AML-193 (cell line): ENCODE measurements around the gene CNGA1.

Source experiments
- DNase-seq, 2 experiments: peaks; one replicate each; lab custom pipeline; 2025; lab: John Stamatoyannopoulos, UW

CNGA1 gene

DNA sequence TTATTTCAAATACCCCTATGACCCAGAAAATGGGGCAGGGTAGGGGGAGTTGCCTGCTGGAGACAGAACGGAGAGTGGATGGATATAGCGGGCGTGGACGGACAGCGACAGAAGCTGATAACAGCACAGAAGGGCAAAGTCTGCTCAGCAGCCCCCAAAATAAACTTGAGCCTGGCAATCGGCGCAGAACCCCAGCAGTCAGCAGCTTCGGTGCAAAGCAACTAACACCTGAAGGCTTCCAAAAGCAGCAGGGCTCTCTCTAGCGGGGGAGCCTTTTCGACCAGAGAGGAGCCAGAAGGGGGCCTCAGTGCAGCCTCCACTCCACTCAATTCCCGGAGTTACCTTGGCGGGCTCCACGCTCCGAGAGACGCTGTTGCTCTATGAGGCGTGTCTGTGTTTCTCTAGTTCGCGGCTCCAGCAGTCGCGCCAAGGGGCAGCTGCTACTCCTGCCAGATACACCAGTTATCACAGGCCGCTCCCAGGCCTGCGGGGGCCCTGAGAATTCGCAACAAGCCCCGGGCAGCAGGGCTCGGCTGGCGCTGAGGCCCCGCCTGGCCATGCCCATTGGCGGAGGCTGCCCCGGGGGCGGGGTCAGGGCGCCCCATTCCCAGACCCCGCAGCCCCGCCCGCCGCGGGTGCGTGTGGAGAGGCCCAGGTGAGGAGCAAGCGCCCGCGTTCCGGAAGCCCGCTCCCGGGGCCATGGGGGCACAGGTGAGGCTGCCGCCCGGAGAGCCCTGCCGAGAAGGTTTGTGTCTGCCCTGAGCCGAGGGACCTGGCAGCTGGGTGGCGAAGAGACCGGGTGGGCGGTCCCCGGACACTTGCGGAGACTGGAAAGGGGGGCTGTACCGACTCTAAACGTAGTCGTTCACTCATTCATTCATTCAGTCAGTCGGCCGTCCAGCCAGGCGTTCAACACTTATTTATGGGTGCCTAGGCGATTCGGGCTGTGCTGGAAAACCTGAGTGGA, at the start of gene CNGA1, which contains the start of gene NIPAL1:
Gene CNGA1, minus strand, starts transcription at position 541 of the 967 bp plus-strand sequence. CDS start 63,992 bp downstream, outside the sequence.
Gene NIPAL1, plus strand, starts transcription at position 632 of the 967 bp plus-strand sequence. Its CDS starts 68 bp downstream, at position 700.
- DNase-seq = peak; percentile 28 to 31

DNA sequence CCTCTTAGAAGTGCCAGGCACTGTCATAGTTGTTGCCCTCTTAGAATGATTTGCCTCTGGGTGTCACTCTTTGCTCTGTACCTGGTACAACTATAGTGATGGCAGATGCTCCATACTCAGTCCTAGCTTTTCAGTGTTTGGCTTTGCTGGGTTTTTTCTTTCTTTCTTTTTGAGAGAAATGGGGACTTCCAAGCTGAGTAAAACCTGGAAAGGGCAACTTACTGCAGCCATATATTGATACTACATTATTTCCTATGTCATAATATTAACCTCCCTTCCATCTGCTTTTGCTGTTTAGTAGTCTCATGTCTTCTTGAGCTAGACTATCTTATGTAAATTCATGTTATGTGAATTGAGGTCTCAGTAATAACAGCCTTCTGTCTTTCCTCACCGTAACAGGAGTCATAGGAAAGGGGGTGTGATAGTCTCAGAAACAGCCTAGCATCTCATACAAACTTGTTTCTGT, 49.1 kb upstream of the CNGA1 start:
- no peak for DNase-seq

DNA sequence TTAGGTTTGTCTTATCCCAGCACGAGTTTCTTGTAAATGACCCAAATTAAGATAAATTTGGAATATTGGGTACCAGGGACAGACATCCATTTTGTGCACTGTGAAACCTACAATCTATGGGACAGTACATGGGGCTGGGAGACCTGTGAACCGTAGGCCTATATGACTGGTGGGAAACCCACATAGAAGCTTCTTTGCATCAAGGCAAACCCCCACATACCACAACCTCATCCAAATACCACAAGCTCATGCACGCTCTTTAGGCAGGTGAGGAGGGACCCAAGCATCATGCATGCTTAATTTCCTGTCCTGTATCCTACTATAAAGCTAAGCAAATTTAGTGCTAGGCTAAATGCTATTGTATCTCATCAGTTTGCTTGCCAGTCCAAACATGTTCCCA, 47.9 kb upstream of the CNGA1 start:
- no peak for DNase-seq

DNA sequence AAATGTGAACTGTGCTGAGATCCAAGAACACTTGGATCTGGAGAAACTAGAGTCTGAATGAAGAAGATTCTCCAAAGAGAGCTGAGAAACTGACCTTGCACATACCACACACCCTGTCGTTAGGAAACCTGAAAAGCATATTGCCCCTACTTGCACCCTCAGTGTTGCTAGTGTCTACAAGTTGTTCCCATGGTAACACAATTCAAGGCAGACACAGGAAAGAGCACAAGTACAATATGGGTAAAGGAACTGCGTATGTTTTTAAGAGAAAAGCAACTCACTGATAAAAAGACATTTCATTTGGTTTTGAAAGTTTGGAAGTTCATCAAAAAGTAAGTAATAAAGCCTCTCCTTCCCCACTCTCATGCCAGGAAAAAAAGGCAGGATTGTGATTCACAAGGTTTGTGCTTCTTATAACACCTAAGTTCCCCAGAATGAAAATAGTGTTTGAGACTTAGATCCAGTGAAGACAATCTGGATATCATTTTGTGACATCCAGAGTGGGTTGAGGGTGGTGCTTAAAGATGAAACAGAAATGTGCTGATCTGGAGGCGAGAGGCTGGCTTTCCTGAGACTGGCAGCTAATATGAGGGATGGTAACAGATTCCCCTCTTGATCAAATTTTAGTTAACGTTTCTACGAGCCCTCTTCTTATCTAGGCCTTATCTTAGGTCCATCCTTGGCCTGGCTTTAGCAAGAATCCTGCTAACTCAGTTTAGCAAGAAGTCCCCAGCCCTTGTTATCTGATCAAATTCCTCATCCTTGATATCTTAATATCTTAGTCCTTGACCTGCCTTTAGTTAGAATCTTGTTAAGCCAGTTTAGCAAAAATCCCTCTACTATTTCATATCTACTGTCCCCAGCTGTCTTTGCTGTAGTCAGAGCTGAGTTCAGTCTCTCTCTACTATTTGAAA, 42.4 kb upstream of the CNGA1 start:
- DNase-seq = no peak

DNA sequence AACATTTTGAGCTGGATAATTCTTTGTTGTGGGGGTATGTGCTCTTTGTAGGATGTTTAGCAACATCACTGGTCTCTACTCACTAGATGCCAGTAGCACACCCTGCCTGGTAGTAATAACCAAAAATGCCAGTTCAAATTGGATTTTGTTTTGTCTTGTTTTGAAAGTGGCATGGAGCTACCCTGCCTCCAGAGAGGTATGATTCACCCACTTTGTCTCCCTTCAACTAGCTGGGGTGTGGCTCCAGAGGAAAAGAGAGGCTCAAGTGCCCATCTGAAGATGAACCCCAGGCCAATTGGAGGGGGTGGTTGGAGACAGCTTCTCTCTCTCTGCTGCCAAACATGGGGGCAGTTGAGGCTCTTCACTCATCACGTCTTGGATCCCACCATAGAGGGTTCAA, 34.6 kb upstream of the CNGA1 start:
- DNase-seq = no peak

DNA sequence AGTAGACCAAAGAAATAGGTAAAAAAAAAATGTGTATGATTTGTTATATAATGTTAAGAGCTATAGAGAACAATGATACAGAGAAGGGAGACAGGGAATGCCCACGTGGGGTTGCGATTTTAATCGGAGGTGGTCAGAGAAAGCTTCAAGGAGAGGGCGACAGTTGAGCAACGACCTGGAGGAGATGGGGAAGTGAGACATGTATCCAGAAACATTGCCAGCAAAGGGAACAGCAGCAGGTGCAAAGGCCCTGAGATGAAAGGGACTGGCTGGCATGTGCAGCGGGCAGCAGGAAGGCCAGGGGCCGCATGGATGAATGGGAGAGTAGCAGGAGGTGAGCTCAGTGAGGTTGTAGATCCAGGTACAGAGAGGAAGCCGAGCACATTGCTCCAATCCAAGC, 33.0 kb upstream of the CNGA1 start:
- no peak for DNase-seq

DNA sequence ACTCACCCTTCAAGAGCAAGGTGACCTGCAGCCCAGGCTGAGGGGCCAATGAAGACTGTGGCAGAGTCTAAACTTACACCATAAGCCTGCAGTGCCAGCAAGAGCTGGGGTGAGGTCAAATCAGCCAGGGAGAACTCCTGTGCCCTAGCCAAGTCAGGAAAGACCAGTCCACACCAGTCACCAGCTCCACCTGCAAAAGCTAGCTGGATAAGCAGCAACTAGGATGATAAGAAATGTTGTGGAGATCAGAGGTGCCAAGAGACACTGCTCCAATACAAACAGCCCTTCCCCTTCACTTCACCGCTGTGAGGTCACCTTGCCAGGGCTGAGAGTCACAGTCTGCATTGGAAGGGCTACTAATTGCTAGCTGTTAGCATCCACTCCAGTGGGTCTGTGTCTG, 31.4 kb upstream of the CNGA1 start:
- no peak for DNase-seq

DNA sequence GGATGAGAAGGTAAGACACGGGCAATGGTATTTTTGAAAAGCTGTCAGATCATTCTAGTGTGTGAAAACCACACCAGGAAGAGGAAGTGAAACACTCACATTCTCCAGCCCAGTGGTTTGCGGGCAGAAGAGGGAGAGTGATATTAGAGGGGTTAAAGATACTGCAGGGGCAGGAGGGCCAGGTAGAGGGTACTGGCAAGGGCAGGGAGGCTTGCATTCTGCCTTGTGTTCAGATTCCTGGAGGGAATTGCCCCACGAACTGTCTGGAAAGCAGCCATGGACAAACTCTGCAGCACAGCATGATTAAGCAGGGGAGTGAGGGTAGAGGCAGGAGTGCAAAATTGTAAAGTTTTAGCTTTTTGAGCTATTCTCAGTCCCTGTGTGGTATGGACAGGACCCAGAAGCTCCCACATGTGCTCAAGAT, 31.0 kb upstream of the CNGA1 start:
- DNase-seq = peak; percentile 53 to 65

DNA sequence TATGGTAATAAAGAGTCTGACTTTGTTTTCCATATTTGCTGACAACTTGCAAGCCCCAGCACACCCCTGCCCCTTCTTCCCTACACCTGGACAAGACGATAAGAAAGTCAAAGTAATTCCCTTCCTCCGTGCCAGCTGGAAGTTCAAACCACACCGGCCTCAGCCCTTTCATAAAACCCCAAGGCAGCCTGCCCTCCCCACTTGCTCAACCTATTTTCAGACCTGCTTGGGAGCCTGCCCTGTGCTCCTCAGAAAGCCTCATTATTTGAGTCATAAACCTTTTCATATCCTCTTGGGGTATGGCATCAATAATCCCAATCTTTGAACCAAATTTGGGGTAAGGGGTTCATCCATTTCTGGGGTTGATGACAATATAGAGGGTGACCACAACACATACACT, 29.6 kb upstream of the CNGA1 start:
- DNase-seq = no peak

DNA sequence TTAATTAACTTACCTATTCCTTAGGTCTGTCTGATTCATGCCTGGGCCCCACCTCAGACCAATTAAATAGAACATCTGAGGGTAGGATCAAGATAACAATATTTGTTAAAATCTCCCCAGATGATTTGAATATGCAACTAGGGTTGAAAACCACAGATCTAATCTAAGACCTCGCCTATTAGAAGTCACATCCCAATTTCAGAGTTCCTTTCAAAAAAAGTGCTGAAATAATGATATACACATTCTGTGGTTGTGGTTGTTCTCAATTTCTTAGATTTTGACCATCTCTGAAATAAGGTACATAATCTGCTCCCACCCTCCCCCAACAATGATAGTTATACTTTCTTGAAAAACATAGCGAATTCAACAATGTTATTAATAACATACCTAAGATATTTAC, 27.8 kb upstream of the CNGA1 start:
- no peak for DNase-seq

DNA sequence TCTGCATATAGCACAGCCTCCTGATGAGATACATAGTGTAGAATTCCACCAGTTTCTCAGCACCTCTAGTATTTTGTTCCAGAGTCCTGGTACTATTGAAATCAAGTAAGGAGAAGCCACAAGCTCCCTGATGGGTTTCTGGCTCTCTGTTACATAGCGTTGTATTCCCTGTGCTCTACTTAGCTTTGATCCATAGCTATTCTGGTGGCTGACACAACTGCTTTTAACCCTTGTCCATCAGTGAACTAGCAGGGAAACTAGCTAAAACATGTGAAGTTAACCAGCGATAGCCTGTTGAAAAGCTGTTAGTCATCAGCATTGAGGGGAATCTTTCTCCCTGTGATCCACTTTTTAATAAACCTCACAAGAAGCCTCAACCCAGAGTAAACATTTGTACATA, 27.0 kb upstream of the CNGA1 start:
- DNase-seq = no peak

DNA sequence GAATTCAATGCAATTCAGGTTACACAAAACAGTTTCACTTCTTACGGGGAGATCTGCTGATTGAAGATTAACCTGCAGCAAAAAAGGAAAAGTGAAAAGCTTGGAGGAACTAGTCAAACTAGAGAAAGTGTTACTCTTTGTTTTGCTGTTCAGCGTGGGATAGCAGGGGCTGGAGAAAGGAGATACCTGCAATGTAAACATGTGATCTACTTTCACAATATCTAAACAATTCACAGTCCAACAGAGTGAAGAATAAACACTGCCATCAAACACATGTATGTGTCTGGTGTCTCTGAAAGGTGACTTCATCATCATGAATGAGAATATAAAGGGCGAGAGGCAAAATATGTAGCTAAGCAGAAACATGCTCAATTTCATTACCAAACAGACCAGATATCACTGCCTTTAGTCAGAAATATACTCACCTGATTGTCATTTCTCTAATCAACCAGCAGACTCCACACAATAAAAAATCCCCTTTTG, 26.5 kb upstream of the CNGA1 start:
- no peak for DNase-seq

DNA sequence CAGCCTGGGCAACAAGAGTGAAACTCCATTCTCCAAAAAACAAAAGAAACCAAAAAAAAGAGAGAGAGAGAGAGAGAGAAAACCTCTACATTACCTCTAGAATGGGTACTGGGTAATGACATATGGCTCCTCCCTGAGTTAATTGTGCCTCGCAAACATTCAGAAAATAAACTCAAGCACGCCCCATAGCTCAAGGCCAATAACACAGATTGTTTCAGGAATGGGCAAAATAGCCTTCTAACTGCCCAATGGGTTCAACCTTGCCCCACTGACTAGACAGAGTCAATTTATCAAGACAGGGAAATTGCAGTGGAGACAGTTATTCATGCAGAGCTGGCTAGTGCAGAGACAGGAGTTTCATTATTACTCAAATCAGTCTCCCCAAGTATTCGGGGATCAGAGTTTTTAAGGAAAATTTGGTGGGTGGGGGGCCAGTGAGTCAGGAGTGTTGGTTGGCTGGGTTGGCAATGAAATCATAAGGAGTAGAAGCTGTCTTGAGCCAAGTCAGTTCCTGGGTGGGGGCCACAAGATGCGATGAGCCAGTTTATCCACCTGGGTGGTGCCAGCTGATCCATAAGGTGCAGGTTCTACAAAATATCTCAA, 25.2 kb upstream of the CNGA1 start:
- no peak for DNase-seq

DNA sequence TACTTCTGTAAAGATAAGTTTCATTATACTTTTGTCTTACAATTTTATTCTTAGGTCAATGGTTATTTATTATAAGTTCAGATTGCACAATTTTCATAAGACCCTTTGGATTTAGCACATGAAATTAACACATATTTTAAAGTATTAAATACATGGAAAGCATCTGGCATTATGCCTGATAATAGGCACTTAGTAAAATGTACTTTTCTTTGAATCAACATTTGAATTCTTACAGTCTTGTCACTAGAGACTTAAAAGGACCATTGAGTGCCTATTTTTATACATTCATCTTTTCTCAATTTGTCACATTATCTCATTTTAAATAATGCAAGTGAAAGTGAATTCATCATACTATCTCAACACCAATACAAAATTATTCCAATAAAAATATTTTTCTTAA, 23.1 kb upstream of the CNGA1 start:
- DNase-seq = no peak

DNA sequence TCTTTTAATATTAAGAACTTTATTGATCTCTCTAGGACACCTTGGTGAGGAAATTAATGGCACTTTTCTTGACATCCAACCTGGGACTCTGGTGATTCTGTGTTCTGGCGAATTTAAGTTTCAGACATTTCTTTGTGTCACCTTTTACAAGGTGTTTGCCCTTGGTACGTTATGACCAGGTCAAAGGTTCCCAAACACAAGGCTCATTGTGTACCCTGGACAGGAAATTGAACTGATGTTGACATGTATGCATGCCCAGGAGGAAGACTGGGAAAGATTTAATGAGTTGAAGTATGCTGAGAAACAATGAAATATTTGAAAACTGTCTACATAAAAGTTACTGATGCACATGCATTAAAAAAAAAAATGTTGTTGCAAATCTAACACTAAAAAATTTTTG, 22.2 kb upstream of the CNGA1 start:
- no peak for DNase-seq

DNA sequence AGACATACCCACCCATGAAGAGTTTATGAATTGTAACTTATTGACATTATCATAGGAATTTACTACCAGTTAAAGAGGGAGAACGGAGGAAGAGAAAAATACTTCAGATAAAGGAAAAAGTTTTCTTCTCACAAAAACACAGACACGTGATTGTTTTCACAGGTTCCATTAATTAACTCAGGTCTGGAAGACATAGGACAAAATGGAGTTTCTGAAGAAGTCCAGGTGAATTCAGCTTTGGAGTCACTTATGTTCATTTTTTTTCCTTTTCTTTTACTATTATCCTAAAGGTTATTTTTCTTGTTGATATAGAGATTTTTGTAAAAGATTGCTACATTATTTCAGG, 20.6 kb upstream of the CNGA1 start:
- no peak for DNase-seq

DNA sequence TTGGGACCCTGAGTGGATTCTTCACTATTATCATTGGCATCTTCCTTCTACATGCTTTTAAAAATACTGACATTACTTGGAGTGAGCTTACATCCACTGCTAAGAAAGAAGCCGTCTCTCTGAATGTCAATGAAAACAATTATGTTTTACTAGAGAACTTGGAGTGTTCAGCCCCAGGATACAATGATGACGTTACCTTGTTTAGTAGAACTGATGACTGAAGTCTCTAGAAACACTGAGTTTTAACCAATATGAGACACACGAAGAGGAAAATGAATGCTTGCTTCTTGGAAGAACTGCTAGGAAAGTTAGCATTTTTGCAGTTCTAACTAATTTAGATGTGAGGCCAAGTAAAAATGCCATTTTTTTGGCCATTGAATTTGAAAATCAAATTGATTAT, 19.5 kb upstream of the CNGA1 start:
- DNase-seq = no peak

DNA sequence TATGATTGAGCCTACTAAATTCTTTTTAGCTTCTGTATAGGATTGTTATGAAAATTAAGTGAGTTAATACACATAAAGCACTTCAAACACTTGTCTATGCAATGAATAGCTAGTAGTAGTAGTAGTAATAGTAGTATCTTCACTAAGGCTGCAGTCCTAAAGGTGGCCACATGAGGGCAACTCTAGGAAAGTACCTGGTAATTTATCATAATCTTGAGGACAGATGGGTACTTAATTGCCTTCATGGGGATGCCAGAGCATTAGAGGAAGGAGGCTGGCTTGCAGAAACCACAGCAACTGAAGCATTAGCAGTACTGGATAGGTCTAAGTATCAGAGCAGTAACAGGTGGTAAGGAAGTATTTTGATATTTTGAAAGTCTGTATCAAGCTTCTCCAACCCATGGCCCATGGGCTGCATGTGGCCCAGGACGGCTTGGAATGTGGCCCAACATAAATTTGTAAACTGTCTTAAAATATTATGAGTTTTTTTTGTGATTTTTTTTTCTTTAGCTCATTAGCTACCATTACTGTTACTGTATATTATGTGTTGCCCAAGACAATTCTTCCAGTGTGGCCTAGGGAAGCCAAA, 17.4 kb upstream of the CNGA1 start:
- peak; percentile 43 to 65 for DNase-seq

DNA sequence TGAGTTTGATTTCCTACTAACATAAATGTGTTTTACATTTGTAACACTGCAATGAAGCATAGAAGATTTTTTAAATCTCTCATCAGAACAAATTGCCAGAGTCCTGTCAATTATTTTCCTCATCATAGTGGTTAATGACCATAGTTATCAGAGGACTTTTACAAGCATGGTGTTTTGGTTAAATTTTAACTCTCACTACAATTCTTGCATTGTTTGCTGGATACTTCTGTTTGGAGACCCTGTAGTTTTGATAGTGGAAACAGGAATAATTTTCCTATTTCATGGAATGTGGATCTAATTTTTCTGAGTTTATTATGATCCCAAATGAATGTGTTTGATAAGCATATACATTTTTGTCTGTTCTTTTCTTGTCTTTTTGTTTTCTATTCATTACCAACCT, 16.9 kb upstream of the CNGA1 start:
- DNase-seq = no peak

DNA sequence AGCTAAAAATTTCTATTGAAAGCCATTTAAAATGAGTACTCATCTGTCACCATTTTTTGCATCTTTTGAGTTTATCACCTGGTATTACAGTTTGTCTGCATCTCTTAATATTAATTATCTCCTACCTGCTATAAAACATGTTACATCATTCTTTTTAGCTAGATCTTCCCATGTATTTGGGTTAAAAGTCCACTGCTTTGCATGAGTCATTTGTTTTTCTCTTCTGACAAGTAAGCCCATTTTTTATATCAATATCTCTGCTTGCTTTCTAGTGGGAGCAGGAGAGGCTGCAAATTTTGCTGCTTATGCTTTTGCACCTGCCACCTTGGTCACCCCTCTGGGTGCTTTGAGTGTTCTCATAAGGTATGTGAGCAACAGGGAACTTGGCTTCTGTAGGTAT, 16.2 kb upstream of the CNGA1 start:
- DNase-seq = no peak

DNA sequence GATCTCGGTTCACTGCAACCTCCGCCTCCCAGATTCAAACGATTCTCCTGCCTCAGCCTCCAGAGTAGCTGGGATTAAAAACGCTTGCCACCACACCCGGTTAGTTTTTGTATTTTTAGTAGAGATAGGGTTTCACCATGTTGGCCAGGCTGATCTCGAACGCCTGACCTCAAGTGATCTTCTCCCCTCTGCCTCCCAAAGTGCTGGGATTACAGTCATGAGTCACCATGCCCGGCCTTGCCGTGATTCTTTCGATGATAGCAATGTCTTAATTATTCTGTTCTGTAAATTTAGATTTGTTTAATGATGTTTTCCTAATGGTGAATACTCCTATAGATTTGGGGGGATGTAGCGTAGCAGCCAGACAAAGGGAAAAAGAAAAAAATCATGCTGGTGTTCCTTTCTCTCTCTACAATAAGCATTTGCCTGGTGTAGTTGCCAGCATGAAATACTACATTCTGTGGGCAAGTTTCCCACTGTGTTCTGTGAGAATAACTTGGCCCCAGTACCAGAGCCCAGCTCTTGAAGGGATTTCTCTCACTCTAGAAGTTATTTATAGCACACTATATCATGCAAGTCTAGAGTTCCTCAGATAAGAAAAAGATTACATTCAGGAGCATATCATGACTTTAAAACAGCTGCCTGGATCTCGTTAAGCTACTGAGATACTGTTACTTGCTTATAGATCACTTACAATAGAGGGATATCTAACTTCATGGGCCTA, 15.5 kb upstream of the CNGA1 start:
- DNase-seq = no peak
